AML-193 (cell line): ENCODE results near the gene C2orf72.
"Not testable (repeated sequence)": the region's sequence is repeated elsewhere in the genome, so short reads cannot be mapped to it uniquely, and the experiment has no call there.

Experiments
- DNase-seq, 2 experiments: peaks; one replicate each; lab custom pipeline; 2025; lab: John Stamatoyannopoulos, UW

C2orf72 gene

DNA sequence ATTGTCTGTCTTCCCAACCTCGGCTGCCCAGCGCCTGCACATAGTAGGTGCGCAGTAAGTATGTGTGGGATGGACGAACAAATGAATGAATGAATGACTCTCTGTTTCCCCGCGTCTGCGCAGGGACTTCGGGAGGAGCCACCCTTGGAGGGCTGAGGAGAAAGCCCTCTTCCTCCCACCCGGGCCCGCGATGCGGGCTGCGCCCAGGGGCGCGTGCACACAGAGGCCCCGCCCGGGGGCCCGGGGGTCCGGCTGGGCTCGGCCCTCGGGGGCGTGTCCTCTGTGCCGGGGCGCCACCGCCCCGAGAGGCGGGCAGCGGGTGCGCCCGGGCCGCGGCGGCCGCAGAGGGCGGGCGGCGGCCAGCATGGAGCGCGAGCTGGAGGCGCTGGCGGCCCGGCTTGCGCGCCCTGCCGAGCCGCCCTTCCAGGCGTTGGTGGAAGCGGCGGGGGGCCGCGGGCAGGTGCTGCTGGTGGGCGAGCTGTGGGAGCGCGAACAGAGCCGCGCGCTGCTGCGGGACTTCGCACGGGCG, at the start of gene C2orf72:
TSS of gene C2orf72 (plus strand) at position 322 of the 529 bp plus-strand sequence. CDS start at position 365, 43 bp downstream.
- no peak for DNase-seq

DNA sequence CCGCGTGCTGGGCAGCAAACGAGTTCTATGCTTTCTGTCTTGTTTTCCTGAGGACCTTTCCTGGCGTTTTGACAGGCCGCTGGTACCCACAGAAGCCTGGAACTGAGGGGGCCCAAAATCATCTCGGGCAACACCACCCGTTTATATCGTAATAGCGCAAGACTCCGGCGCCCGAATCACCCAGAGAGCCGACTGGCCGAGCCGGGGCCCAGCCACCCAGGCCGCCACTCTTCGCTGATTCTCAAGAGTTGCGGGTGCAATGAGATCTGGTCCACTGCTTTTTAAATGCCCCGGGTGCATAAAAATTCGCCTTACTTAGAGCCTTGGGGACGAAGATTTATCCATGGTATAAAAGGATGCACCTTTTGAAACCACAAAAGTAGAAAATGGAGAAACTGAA, 47.6 kb upstream of the C2orf72 start:
- DNase-seq = no peak

DNA sequence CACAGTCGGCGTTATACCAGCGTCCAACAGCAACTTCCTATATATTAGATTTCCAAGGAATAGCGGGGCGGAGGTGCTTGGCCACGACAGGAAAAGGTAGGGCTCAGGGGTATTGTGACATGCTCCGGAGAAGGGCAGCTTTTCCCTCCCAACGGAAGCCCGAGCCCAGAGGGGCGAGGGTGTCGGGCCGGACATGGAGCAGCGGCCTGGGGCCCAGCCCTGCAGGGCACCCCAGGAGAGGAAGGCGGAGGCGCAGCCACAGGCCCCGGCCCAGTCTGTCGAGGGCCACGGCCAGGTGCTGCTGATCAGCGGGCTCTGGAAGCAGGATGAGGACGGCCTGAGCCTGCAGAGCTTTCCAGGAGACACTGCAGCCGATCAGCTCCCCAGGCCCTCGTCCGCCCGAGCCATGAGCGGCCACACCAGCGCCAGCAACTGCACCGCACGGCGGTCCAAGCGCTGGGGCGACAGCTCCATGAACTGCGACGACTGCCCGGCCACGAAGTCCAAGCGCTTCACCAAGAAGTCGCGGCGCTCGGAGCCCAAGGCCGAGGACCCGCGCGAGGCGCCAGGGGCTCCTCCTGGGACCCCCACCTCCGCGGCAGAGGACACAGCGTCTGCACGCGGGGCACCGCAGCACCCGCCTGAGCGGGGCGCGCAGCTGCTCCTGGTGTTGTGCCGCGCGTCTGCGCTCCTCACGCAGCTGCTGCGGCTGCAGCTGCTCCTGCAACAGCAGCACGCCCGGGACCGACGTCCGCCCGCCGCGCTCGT, 47.0 kb upstream of the C2orf72 start:
- no peak for DNase-seq

DNA sequence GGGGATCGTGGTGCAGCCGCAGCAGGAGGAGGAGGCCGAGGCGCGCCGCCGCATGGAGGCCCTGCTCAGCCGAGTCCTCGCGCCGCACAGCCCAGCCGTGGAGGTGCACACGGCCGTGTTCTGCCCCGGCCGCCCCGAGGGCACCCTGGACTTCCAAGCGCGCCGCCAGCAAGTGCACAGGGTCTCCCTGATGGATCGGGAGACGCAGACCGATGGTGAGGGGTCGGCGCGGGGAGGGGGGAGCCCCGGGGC, 46.5 kb upstream of the C2orf72 start:
- DNase-seq = no peak

DNA sequence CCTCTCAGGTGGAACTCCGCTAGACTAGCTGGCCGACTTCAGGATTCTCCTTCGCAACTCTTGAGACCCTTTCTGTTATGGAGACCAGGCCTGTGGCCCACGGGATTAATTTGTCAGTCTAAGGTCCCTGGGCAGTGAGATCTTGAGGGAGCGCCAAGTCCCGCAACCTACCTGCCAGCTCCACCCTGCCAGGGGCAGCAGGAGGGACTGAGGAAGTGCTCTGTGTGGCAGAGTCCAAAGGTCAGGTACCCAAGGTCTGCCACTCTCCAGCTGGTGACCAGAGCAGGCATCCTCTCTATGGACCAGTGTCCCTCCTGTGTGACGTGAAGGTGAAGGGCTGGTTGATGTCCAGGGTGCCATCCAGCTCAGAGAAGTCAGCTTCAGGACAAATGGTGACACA, 45.7 kb upstream of the C2orf72 start:
- DNase-seq = no peak

DNA sequence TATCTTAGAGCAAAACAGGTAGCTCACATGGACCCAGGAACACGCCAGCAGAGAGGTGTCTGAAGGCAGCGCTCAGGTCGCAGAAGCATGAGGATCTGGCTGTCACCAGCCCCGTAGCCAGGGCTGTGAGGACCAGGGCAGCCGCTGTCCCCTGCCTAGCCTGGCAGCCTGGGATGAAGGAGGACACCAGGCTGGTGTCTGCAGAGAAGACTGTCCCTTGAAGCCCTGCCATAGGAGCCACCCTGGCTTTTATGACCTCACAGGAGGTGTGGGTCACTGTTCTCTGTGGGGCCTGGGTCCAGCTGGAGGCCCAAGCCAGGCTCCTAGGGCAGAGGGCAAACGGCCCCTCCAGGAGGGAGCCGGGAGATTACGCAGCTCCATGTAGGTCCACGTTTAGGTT, 41.5 kb upstream of the C2orf72 start, which contains the start of gene SPATA3:
TSS of gene SPATA3 (plus strand) at position 301 of the 400 bp plus-strand sequence. CDS start 113 bp downstream, outside the sequence.
- no peak for DNase-seq

DNA sequence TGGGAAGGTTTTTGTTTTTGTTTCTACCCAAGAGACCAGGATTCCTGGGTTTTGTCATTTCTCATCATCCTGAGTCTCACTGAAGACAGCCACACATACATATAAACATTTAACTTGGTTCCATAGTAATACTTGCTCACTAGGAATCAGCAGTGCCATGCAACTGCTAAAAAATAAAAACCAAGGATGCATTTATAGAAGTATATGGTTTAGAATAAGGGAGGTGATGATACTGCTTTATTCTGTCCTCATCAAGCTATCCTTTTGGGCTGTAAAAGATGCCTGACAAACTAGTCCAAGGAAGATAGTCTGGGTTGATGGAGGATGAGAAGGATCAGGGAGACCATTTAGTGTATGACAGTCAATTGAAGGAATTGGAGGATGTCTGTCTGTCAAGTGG, 40.7 kb upstream of the C2orf72 start:
- no peak for DNase-seq

DNA sequence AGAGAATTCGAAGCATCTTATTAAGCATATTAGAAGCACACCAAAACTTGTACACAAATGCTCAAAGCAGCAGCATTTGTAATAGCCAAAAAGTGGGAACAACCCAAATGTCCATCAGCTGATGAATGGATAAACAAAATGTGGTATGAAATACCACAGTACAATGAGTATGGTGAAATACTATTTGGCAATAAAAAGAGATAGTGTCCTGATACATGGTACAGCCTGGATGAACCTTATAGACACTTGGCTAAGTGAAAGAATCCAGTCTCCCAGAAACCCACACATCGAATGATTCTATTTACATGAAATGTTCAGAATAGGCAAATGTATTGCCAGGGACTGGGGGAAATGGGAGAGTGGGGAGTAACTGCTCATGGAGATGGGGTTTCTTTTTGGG, 38.4 kb upstream of the C2orf72 start:
- no peak for DNase-seq

DNA sequence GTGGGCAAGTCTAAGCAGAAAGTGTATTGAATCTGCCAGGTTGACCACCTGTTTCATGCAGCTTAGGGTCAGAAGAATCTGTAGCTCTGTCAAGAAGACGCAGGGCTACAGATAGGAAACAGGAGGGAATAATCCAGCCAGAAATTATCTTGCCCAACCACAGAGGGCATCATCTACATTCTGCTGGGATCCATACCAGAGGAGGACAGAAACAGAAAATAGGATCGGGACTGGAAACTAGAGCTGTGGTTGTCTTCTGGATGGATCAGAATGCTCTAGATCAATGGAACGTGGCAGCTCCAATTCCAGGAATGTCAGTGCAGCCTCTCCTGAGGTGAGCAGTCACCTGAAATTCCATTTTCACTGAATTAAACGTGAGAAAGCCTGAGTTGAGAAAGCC, 37.8 kb upstream of the C2orf72 start:
- DNase-seq = no peak

DNA sequence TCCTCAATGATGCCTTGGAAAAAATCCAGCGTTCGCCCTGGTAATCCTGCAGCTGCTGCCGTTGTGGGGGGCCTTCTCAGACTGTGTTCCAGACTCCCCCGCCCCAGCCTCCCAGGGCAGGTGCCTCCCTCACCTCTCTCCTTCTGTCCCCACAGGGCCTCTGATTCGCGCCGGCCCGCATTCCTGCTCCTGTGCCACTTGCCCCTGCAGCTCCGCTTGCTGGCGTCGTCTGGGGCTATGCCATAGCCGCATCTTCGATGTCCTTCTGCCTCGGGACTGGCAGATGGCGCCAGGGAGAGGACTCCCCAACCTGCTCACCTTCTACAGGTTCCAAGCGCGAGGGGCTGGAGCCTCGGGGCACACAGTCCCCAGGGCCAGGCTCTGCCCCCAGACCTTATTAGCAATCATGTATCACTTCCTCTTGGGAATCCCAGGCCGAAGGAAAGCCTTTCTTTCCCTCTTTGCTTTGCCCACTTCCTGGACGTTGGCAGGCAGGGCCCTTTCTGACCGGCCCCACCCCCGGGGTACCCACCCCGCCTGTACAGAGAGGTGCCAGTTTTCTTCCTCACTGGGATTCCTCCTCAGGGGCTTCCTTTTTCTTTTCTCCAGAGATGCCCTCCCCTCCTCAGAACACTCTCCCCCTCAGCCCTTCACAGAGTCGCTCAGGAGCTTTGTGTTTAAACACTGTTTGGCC, 37.0 kb upstream of the C2orf72 start:
- no peak for DNase-seq

DNA sequence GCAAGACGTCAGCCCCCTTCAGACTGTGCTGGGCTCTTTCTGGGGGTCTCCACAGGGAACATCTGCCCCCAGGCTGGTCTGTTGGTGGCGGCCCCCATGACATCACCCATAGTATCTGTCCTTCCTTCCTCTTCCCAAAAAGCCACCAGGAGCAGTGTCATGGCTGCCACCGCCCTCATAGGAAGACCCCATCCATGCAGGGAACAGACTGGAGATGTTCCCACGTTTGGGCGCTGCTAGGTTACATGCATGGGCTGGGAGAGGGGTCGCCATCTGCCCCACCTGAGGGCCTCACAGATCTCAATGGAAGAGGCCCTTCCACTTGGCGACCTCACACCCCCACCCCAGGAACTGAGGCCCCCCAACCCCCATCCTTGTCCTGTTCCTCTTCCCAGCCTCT, 36.3 kb upstream of the C2orf72 start:
- no peak for DNase-seq

DNA sequence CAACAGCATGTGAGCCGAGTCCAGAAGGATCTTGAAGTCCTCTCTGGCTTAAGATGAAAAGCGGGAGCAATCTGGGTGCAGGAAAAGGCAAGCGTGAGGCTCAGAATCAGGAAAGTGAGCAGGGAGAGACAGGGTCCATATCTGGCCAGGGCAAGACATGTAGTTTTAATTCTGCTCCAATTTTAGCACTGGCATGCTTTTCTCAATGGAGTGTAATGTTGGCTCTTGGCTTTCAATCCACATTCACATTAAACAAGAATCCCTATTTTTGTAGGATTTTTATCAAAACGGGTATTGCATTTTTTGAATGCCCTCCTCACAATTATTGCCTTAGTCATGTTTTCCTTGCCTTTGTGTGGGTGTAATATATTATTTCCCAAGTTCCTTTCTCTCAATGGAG, 35.4 kb upstream of the C2orf72 start:
- no peak for DNase-seq

DNA sequence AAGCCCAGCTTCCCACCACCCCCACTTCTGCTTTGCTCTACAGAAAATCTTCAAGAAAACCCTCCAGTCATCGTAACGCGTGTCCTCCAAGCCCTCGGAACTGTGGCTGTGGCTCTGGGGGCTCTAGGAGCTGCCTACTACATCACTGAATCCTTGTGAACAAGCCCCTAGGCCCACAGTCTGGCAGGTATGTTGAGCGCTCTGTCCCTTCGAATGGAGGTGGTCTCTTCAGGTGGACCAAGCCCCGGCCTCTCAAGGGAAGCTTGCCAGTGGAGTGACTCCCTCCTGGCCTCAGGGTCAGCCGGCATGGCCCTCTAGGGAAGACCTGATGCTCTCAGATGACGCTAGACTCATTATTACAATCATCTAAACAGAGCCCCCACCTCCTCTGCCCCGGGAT, 34.7 kb upstream of the C2orf72 start:
- no peak for DNase-seq

DNA sequence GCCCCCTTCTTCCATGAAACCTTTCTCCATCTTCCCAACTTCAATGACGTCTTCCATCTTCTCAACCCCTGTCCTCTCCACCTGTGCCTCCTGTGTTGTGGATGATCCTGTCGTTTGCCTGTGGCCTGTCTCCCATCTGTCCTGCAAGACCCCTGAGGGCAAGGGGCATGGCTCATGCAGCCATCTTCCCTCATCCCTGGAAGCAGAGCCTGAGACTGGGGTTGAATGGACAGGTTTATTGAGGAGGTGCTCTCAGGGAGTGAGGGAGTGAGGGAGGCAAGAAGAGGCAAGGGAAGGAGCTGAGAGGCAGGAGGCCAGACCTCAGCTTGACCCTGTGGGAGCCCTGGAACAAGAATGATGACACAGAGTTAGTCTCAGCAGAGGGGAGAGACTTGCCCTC, 34.1 kb upstream of the C2orf72 start:
- DNase-seq = no peak

DNA sequence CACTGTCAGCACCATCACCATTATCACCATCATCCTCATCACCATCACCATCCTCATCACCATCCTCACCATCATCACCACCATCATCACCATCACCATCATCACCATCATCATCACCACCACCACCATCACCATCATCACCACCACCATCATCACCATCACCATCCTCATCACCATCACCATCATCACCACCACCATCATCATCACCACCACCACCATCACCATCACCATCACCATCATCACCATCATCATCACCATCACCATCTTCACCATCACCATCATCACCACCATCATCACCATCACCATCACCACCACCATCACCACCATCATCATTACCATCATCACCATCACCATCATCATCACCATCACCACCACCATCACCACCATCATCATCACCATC, 32.4 kb upstream of the C2orf72 start:
- not testable (repeated sequence) for DNase-seq

DNA sequence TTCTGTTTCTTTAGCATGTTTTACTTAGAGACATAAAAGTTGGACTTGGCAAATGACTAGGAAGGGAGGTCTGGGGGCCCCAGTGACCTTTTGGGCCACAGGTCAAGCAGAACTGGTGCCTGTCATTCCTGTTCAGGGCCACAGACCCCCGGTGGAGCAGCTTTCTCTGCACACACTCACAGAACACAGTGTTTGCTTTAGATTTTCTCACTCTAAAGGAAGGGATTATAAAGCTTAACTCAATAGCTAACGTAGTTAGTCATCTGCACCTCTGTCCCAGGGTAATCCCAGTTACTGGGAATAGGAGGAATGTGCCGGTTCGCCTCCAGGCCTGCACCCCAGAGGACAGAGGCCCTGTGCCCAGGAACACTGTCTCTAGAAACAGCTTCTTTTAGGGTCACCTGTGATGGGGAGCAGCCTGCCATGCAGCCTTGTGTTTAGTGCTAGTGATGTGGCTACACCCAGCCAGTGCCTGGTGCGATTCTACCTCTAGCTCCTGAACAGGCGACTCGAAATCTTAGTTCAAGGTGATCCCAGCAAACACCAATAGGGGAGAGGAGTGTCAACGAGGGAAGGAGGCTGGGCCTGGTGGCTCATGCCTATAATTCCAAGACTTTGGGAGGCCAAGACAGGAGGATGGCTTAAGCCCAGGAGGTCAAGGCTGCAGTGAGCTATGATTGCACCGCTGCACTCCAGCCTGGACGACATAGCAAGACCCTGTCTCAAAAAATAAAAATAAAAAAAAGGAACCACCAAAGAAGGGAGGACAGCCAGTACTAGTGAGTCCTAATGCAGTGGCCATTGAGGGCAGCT, 29.8 kb upstream of the C2orf72 start:
- no peak for DNase-seq

DNA sequence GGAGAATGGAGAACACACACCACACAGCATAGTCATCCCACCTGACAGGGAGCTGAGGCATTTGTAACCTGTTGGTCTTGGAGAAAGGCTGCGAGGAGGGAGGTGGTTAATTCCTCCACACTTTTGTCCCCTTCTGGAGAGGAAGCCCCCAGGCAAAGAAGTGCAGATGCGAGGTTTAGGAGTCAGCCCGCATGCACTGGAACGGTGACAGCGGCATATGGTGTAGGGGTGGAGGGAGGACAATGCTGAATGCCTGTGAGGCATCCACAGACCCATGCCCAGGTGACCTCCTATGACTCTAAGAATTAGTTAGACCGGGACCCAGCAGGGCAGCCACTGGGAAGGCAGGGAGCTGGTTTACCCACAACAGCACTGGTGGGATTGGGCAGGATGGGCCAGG, 29.2 kb upstream of the C2orf72 start:
- no peak for DNase-seq

DNA sequence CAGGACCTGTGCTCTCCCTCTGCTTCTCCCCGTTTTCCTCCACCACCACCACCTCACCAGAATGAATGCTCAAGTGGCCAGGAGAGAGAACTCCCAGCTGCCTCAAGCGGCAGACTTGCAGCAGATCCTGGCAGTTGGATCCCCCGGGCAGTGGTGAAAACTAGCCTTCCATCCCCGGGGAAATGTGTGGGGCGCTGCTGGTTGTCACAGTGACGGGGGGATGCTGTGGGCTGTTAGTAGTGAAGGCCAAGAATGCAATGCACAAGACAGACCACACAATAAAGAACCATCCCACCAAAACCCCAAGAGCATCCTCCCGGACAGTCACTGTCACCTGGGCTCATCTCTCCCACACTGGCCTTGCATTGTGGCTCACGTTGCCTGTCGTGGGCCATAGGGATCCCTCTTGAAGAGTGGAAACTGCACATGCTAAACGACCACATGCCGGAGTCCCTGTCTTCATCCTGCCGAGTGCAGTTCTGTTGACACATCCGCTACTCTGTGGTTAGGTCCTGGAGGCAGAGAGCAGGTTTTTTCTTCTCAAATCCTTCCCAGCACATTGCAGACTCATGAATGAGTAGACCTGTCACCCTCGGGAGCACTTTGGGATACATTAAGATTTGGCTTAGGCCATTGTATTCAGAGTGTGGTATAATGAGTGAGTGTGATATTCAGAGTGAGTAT, 27.9 kb upstream of the C2orf72 start:
- no peak for DNase-seq

DNA sequence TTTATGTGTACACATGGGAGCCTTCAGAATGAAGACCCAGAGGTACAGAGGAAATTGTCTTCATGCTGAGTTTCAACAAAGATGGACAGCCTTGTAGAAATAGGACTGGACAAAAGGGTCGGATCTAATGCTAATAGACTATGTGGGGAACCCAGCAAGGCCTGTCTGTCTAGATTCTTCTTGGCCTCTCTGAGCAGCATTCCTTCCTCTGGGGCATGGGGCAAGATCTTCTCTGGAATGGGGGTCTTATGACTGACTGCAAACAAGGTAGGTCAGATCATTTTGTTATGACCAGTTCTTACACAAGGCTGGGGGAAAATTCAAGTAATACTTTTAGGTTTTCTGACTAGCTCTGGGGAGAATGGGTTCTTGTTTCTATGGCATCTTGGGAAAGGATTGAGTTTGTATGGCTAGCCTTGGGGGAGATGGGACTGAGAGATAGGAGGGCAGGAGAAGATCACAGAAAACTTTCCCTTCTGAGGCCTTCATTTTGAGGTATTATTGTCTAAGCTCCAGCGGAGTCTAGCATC, 27.1 kb upstream of the C2orf72 start:
- no peak for DNase-seq

DNA sequence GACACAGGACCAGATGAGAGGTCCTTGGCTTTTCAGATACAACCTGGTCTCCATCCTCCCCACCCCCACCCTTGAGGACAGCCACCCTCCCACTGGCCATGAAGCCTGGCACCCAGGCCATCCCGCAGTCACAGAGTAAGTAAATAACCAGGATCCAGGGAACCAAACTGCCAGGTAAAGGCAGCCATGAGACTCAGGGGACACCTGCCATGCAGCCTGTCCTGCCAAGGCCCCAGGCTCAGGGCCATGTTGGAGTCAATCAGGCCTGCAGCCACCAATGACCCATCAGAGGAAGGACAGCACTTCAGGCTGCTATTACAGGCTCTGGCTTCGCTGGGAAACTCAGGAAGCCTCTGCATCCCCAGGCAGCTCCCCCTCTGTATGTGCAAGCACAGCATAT, 25.8 kb upstream of the C2orf72 start:
- DNase-seq = no peak

DNA sequence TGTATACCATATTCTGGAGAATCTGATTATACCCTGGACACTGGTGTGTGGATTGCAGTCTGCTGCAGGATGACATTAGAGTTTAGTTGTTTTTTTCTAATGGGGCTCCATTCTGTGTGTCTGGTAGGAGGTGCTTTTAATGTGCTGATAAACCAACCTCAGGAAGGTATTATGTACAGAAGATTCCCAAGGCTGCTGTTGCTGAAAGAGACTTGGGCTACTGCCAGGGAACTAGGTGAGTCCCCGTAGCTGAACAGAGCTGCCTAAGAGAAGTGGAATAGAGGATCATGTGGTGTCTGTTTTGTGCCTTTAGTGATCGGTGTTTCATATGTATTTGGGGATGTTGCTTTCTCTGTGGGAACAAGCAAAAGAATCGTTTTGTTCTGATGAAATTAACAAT, 24.9 kb upstream of the C2orf72 start:
- no peak for DNase-seq

DNA sequence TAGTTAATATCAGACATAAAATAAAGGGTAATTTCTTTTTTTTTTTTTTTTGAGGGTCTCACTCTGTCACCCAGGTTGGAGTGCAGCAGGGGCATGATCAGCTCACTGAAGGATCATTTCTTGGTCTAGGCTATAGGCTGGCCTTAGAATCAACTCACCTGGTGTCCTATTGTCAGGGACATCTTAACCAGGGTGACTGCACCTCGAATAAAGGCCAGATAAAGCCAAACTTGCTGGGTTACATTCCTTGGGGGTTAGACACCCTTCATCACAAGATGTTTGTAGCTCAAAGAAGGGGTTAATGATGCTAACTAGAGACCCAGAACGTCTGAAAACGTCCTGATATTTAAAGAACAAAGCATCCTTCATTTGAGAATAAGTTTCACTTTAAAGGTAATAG, 23.5 kb upstream of the C2orf72 start:
- DNase-seq = no peak
